ENCODE data around the gene OR2H2.

The OR2H2 gene

GRCh38 chr6:29610540-29610939, 25.6 kb downstream of the OR2H2 start:
- Histone ChIP-seq H3K4me1 (ENCODE audit: control insufficient read depth, insufficient read depth, low read length) (no peaks in the 10 kb centered on the region), H3K27ac (ENCODE audit: insufficient read depth, low read depth, low read length, poor library complexity, severe bottlenecking) (no peak overlapping the region), H3K36me3 (ENCODE audit: control insufficient read depth, insufficient read depth, low read length) (peaks cover 53% of the 10 kb centered on the region), H3K4me3 (ENCODE audit: insufficient read depth, low read depth, low read length) (no peak overlapping the region), H3K9me3 (ENCODE audit: control insufficient read depth, low read length) (no peaks in the 10 kb centered on the region), H3K27me3 (ENCODE audit: control insufficient read depth, insufficient read depth, low read length, poor library complexity, severe bottlenecking) (no peaks in the 10 kb centered on the region)
- 81 to 82% methylated on average over 4 of the region's 4 CpGs for WGBS, 2 experiments

GRCh38 chr6:29611426-29611825, 26.5 kb downstream of the OR2H2 start:
- peaks cover 44% of the 10 kb centered on the region for H3K36me3 ChIP-seq (ENCODE audit: control insufficient read depth, insufficient read depth, low read length)
- H3K4me1 ChIP-seq (ENCODE audit: control insufficient read depth, insufficient read depth, low read length), result no peaks in the 10 kb centered on the region
- no peak overlapping the region for H3K4me3 ChIP-seq (ENCODE audit: insufficient read depth, low read depth, low read length)
- H3K9me3 ChIP-seq (ENCODE audit: control insufficient read depth, low read length), result no peaks in the 10 kb centered on the region
- H3K27me3 ChIP-seq (ENCODE audit: control insufficient read depth, insufficient read depth, low read length, poor library complexity, severe bottlenecking), result no peaks in the 10 kb centered on the region
- no peak overlapping the region for H3K27ac ChIP-seq (ENCODE audit: insufficient read depth, low read depth, low read length, poor library complexity, severe bottlenecking)
- 91 to 93% methylated on average over 4 of the region's 4 CpGs for WGBS, 2 experiments

GRCh38 chr6:29617782-29618554, 33.0 kb downstream of the OR2H2 start:
- Histone ChIP-seq H3K4me1 (ENCODE audit: control insufficient read depth, insufficient read depth, low read length) (peaks cover 11% of the 10 kb centered on the region), H3K27ac (ENCODE audit: insufficient read depth, low read depth, low read length, poor library complexity, severe bottlenecking) (no peak overlapping the region), H3K36me3 (ENCODE audit: control insufficient read depth, insufficient read depth, low read length) (peaks cover 27% of the 10 kb centered on the region), H3K9me3 (ENCODE audit: control insufficient read depth, low read length) (no peaks in the 10 kb centered on the region), H3K4me3 (ENCODE audit: insufficient read depth, low read depth, low read length) (no peak overlapping the region), H3K27me3 (ENCODE audit: control insufficient read depth, insufficient read depth, low read length, poor library complexity, severe bottlenecking) (no peaks in the 10 kb centered on the region)
- WGBS, 2 experiments, result 86 to 92% methylated on average over 5 to 8 of the region's 8 CpGs

GRCh38 chr6:29619578-29620160, 34.7 kb downstream of the OR2H2 start:
- Histone ChIP-seq H3K4me1 (ENCODE audit: control insufficient read depth, insufficient read depth, low read length) (peaks cover 26% of the 10 kb centered on the region), H3K27me3 (ENCODE audit: control insufficient read depth, insufficient read depth, low read length, poor library complexity, severe bottlenecking) (no peaks in the 10 kb centered on the region), H3K27ac (ENCODE audit: insufficient read depth, low read depth, low read length, poor library complexity, severe bottlenecking) (no peak overlapping the region), H3K36me3 (ENCODE audit: control insufficient read depth, insufficient read depth, low read length) (peaks cover 16% of the 10 kb centered on the region), H3K9me3 (ENCODE audit: control insufficient read depth, low read length) (no peaks in the 10 kb centered on the region), H3K4me3 (ENCODE audit: insufficient read depth, low read depth, low read length) (no peak overlapping the region)
- 82 to 86% methylated on average over 1 of the region's 1 CpG for WGBS, 2 experiments

GRCh38 chr6:29620630-29621029, 35.7 kb downstream of the OR2H2 start:
- WGBS, 2 experiments, result 88 to 90% methylated on average over 4 of the region's 4 CpGs
- Histone ChIP-seq H3K27me3 (ENCODE audit: control insufficient read depth, insufficient read depth, low read length, poor library complexity, severe bottlenecking) (no peaks in the 10 kb centered on the region), H3K9me3 (ENCODE audit: control insufficient read depth, low read length) (no peaks in the 10 kb centered on the region), H3K4me3 (ENCODE audit: insufficient read depth, low read depth, low read length) (no peak overlapping the region), H3K36me3 (ENCODE audit: control insufficient read depth, insufficient read depth, low read length) (peaks cover 16% of the 10 kb centered on the region), H3K27ac (ENCODE audit: insufficient read depth, low read depth, low read length, poor library complexity, severe bottlenecking) (no peak overlapping the region), H3K4me1 (ENCODE audit: control insufficient read depth, insufficient read depth, low read length) (peaks cover 36% of the 10 kb centered on the region)

DNA sequence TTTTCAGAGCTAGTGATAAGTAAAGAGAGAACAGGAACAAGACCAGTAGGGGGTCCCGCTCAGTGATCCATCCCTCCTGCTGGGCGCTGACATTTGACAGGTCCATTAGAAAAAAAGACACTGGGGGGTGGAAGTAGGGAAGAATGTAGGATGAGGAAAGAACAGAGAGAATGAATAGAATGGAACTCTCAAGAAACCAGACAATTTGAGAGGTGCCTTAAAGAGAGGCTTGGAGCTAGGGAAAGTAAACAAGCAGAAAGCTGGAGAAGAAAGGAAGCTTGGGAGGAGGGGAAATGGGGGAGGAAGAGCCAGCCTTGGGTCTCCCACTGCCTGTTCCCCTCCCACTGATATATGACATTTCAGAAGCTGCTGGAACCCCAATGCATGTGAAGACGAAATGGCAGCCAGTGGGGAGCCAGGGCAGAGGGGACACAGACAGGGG, 39.6 kb downstream of the OR2H2 start:
- H3K4me3 ChIP-seq (ENCODE audit: insufficient read depth, low read depth, low read length), result no peak overlapping the region
- no peaks in the 10 kb centered on the region for H3K9me3 ChIP-seq (ENCODE audit: control insufficient read depth, low read length)
- peaks cover 7% of the 10 kb centered on the region for H3K27me3 ChIP-seq (ENCODE audit: control insufficient read depth, insufficient read depth, low read length, poor library complexity, severe bottlenecking)
- peaks cover 53% of the 10 kb centered on the region for H3K4me1 ChIP-seq (ENCODE audit: control insufficient read depth, insufficient read depth, low read length)
- H3K27ac ChIP-seq (ENCODE audit: insufficient read depth, low read depth, low read length, poor library complexity, severe bottlenecking), result no peak overlapping the region
- 1% methylated on average over 3 of the region's 3 CpGs for WGBS, 2 experiments
- peaks cover 9% of the 10 kb centered on the region for H3K36me3 ChIP-seq (ENCODE audit: control insufficient read depth, insufficient read depth, low read length)

GRCh38 chr6:29625337-29625930, 40.5 kb downstream of the OR2H2 start:
- Histone ChIP-seq H3K4me3 (ENCODE audit: insufficient read depth, low read depth, low read length) (no peak overlapping the region), H3K9me3 (ENCODE audit: control insufficient read depth, low read length) (no peaks in the 10 kb centered on the region), H3K27ac (ENCODE audit: insufficient read depth, low read depth, low read length, poor library complexity, severe bottlenecking) (no peak overlapping the region), H3K27me3 (ENCODE audit: control insufficient read depth, insufficient read depth, low read length, poor library complexity, severe bottlenecking) (peaks cover 15% of the 10 kb centered on the region), H3K4me1 (ENCODE audit: control insufficient read depth, insufficient read depth, low read length) (peaks cover 57% of the 10 kb centered on the region), H3K36me3 (ENCODE audit: control insufficient read depth, insufficient read depth, low read length) (peaks cover under 1% of the 10 kb centered on the region)
- WGBS, 2 experiments, result 28 to 32% methylated on average over 7 of the region's 7 CpGs

DNA sequence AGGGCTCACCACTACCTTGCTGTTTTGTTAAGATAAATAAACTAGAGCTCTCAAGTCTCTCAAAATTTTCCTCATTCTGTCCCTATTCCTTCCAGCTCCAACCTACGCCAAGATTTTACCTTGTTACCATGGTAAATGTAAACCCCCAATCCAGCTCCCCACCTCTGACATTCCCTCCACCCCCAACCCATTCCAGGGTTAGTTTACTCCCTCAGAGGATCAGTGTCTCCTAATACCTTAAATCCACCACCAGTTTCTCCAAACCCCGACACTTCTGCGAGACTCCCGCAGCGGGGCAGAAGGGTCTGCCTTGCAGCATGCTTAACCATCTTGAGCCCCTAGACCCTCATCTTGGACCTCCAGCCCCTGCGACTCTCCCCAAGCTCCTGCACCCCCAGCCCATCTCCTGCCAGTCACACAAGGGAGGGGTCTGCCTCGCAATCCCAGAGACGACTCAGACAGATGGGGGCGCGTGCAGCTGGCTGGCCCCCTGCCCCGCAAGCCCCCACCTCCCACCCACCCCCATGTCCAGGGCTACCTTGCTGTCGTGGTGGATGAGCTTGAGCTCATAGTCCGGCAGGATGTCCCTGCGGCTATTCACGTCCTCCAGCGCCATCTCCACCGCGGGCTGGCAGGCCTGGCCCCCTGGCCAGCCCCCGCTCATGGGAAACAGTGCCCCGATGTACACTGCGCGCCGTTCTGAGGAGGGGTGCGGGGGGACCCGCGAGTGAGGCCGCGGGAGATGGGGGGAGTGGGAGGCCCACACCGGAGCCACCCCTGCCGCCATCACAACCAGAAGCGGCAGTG, 42.2 kb downstream of the OR2H2 start:
- Histone ChIP-seq H3K27me3 (ENCODE audit: control insufficient read depth, insufficient read depth, low read length, poor library complexity, severe bottlenecking) (peaks cover 32% of the 10 kb centered on the region), H3K36me3 (ENCODE audit: control insufficient read depth, insufficient read depth, low read length) (no peaks in the 10 kb centered on the region), H3K4me3 (ENCODE audit: insufficient read depth, low read depth, low read length) (peak overlapping the region; percentile 57), H3K4me1 (ENCODE audit: control insufficient read depth, insufficient read depth, low read length) (peaks cover 67% of the 10 kb centered on the region), H3K9me3 (ENCODE audit: control insufficient read depth, low read length) (no peaks in the 10 kb centered on the region), H3K27ac (ENCODE audit: insufficient read depth, low read depth, low read length, poor library complexity, severe bottlenecking) (no peak overlapping the region)
- 1% methylated on average over 31 of the region's 31 CpGs for WGBS, 2 experiments

- 0 to 1% methylated on average over 39 to 47 of the region's 51 CpGs for WGBS, 2 experiments
- no peaks in the 10 kb centered on the region for H3K9me3 ChIP-seq (ENCODE audit: control insufficient read depth, low read length)
- peaks cover 62% of the 10 kb centered on the region for H3K4me1 ChIP-seq (ENCODE audit: control insufficient read depth, insufficient read depth, low read length)
- H3K36me3 ChIP-seq (ENCODE audit: control insufficient read depth, insufficient read depth, low read length), result no peaks in the 10 kb centered on the region
- peak overlapping the region; percentile 52 for H3K27ac ChIP-seq (ENCODE audit: insufficient read depth, low read depth, low read length, poor library complexity, severe bottlenecking)
- H3K4me3 ChIP-seq (ENCODE audit: insufficient read depth, low read depth, low read length), result peak overlapping the region; percentile 57
- peaks cover 34% of the 10 kb centered on the region for H3K27me3 ChIP-seq (ENCODE audit: control insufficient read depth, insufficient read depth, low read length, poor library complexity, severe bottlenecking)
These were observed 43.0 kb downstream of the OR2H2 start for GRCh38 chr6:29627755-29628418.

All from ectodermal cell (in vitro differentiated cells).